Frontal cortex (tissue), 4 donors: ENCODE results near the gene EXOC4. TPM values are rescaled to one million over a fixed set of nuclear protein-coding genes. Genes with fewer than 3 reads are reported as not detected.

Source experiments
- DNase-seq, 2 donors: peaks; one replicate each; pipeline ENCODE4 v3.0.0; 2012; ENCODE audit warnings: low spot score in 2 of 2
- FAIRE-seq: peaks from 2 replicates; lab custom pipeline; 2012; peaks lifted over from hg19 to GRCh38; lab: Jason Lieb, UNC
- small RNA-seq: library from RNA; depleted of rRNA; stranded (forward); fragments of <200 nt; gene quantifications from one replicate; pipeline ENCODE3, GENCODE V24; 2014
- total RNA-seq: library from RNA; depleted of rRNA; stranded (reverse); fragments of >200 nt; gene quantifications from one replicate; pipeline ENCODE4 v1.2.3, GENCODE V29; 2014
- donor health status: control.
- donor health status: control.
- donor health status: control.

EXOC4 gene
- total RNA-seq, 1 donor from 2014 or later: 286 TPM

- DNase-seq (no peak), FAIRE-seq (no peak)
These were observed 831.7 kb downstream of the EXOC4 start for GRCh38 chr7:134084488-134085144.

- FAIRE-seq: no peak
These were observed 832.4 kb downstream of the EXOC4 start for GRCh38 chr7:134085311-134085710.

GRCh38 chr7:134086998-134087735 is 834.3 kb downstream of the EXOC4 start:
- DNase-seq: no peak

More at GRCh38 chr7:134085311-134085710, 832.4 kb downstream of the EXOC4 start:
- DNase-seq: no peak

GRCh38 chr7:134088199-134088598 is 835.3 kb downstream of the EXOC4 start:
- no peak for FAIRE-seq

More at GRCh38 chr7:134086998-134087735, 834.3 kb downstream of the EXOC4 start:
- FAIRE-seq: no peak

GRCh38 chr7:134089446-134089845 is 836.6 kb downstream of the EXOC4 start:
- DNase-seq (no peak), FAIRE-seq (no peak)

More at GRCh38 chr7:134088199-134088598, 835.3 kb downstream of the EXOC4 start:
- DNase-seq: no peak

- DNase-seq (no peak), FAIRE-seq (no peak)
These were observed 845.2 kb downstream of the EXOC4 start for GRCh38 chr7:134098072-134098471.

- DNase-seq (no peak), FAIRE-seq (no peak)
These were observed 848.8 kb downstream of the EXOC4 start for GRCh38 chr7:134101716-134102115.

- DNase-seq (no peak), FAIRE-seq (no peak)
These were observed 851.3 kb downstream of the EXOC4 start for GRCh38 chr7:134104166-134104565.

- FAIRE-seq (no peak), DNase-seq (no peak)
These were observed 853.0 kb downstream of the EXOC4 start for GRCh38 chr7:134105841-134106240.

GRCh38 chr7:134108802-134109201 is 855.9 kb downstream of the EXOC4 start:
- FAIRE-seq: no peak
- no peak for DNase-seq

- no peak for DNase-seq
- FAIRE-seq: no peak
These were observed 860.8 kb downstream of the EXOC4 start for GRCh38 chr7:134113655-134114054.

GRCh38 chr7:134114992-134115391 is 862.1 kb downstream of the EXOC4 start:
- DNase-seq (no peak), FAIRE-seq (no peak)

Small RNA genes lying within 50 kb of the gene (small RNA-seq; reads per million reads assigned to genes)
- gene MIR6133: not detected

Other genes starting within 250 kb of the EXOC4 start
- gene CHCHD3, start 171.0 kb upstream of the EXOC4 start, total RNA-seq: 60.7 TPM